ENCODE data around the gene FRZB.

GRCh38 chr2:182798736-182799135, 67.7 kb downstream of the FRZB start:
- TF ChIP-seq POLR2A (IDR thresholded peaks at IDR 0.05; ENCODE audit: low read depth, low read length) = no peak
- no peak for TF ChIP-seq POLR2AphosphoS5 (IDR thresholded peaks at IDR 0.05; ENCODE audit: low read depth, low read length)
- no peak for TF ChIP-seq TAF1 (IDR thresholded peaks at IDR 0.05; ENCODE audit: borderline replicate concordance, low read depth, low read length)

Measured in GM12892 (cell line).